CD14-positive monocyte (primary cell): Measurements from ENCODE around the gene KCTD21. TPM values are rescaled to one million over a fixed set of nuclear protein-coding genes. Genes with fewer than 3 reads are reported as not detected.

Source experiments
- DNase-seq, 3 donors: peaks; one replicate each; pipeline ENCODE4 v3.0.0-alpha.2; 2011 to 2022
- H2AFZ ChIP-seq: 2 replicates; pipeline ENCODE4 v1.6.0; 2012; ENCODE audit warnings: mild to moderate bottlenecking, low read depth, low read length, inconsistent platforms; ENCODE audit not compliant: insufficient read depth, poor library complexity, severe bottlenecking
- H3K27ac ChIP-seq, 2 donors: 1 replicate in 1 of 2; 2 replicates in 1 of 2; pipeline ENCODE4 v1.5.1; 2012 to 2013; ENCODE audit warnings: low read length in 2 of 2, control low read depth in 1 of 2, inconsistent platforms in 1 of 2, low read depth in 1 of 2, mild to moderate bottlenecking in 1 of 2
- H3K27me3 ChIP-seq, 2 donors: one replicate each; pipeline versions ENCODE4 v1.6.0 to v1.6.1; 2011 to 2013; ENCODE audit warnings: low read length in 2 of 2; ENCODE audit not compliant: control insufficient read depth in 2 of 2, insufficient read depth in 2 of 2
- H3K36me3 ChIP-seq, 2 donors: replicated peaks in 1 of 2; 1 replicate in 1 of 2; 2 replicates in 1 of 2; pipeline versions ENCODE4 v1.5.1 to v1.6.1; 2012 to 2013; ENCODE audit warnings: low read length in 2 of 2, control low read depth in 1 of 2, inconsistent platforms in 1 of 2, mild to moderate bottlenecking in 1 of 2; ENCODE audit not compliant: insufficient read depth in 2 of 2, control insufficient read depth in 1 of 2
- H3K4me1 ChIP-seq, 2 donors: 1 replicate in 1 of 2; 2 replicates in 1 of 2; pipeline versions ENCODE4 v1.5.1 to v1.6.1; 2012 to 2013; ENCODE audit warnings: low read length in 2 of 2, control low read depth in 1 of 2, inconsistent platforms in 1 of 2, mild to moderate bottlenecking in 1 of 2, moderate library complexity in 1 of 2; ENCODE audit not compliant: insufficient read depth in 2 of 2, control insufficient read depth in 1 of 2
- H3K4me2 ChIP-seq: replicated peaks from 2 replicates; pipeline ENCODE3; 2012; ENCODE audit warnings: low read length, moderate library complexity, mild to moderate bottlenecking; ENCODE audit not compliant: poor library complexity, severe bottlenecking; ENCODE audit errors: extremely low read depth
- H3K4me3 ChIP-seq, 3 experiments: fragments of 200-600 bp in 1 of 3; sonication (generic) in 1 of 3; replicated peaks in 1 of 3; 1 replicate in 2 of 3; 2 replicates in 1 of 3; pipeline ENCODE4 v1.5.1; 2011 to 2013; ENCODE audit warnings: low read length in 3 of 3, mild to moderate bottlenecking in 3 of 3, control low read depth in 2 of 3, low read depth in 2 of 3, inconsistent platforms in 1 of 3, moderate library complexity in 1 of 3
- H3K79me2 ChIP-seq: 2 replicates; pipeline ENCODE4 v1.6.0; 2012; ENCODE audit warnings: mild to moderate bottlenecking, control low read depth, inconsistent platforms, low read length, moderate library complexity; ENCODE audit not compliant: insufficient read depth
- H3K9ac ChIP-seq: 2 replicates; pipeline ENCODE4 v1.6.0; 2017; ENCODE audit warnings: low read length, mild to moderate bottlenecking; ENCODE audit not compliant: insufficient read depth, poor library complexity, severe bottlenecking
- H3K9me3 ChIP-seq, 2 donors: replicated peaks in 1 of 2; 1 replicate in 1 of 2; 2 replicates in 1 of 2; pipeline versions ENCODE4 v1.5.1 to v1.6.1; 2012 to 2013; ENCODE audit warnings: low read length in 2 of 2, control low read depth in 1 of 2; ENCODE audit not compliant: control insufficient read depth in 1 of 2, insufficient read depth in 1 of 2
- H4K20me1 ChIP-seq: 2 replicates; pipeline ENCODE4 v1.6.0; 2012; ENCODE audit warnings: mild to moderate bottlenecking, low read length, control low read depth, moderate library complexity; ENCODE audit not compliant: insufficient read depth
- H3K27ac Mint-ChIP-seq, 7 donors: one replicate each; pipeline ENCODE4 v1.8.0; 2020; ENCODE audit warnings: mild to moderate bottlenecking in 7 of 7, mixed read lengths in 7 of 7, moderate library complexity in 6 of 7, inconsistent platforms in 2 of 7
- H3K27me3 Mint-ChIP-seq, 3 donors: one replicate each; pipeline ENCODE4 v1.8.0; 2021 to 2022; ENCODE audit warnings: low read depth in 3 of 3, mild to moderate bottlenecking in 3 of 3, mixed read lengths in 3 of 3, moderate library complexity in 3 of 3, inconsistent platforms in 1 of 3
- H3K36me3 Mint-ChIP-seq, 2 donors: one replicate each; pipeline ENCODE4 v1.8.0; 2020; ENCODE audit warnings: mixed read lengths in 2 of 2, inconsistent platforms in 1 of 2, mild to moderate bottlenecking in 1 of 2
- H3K4me1 Mint-ChIP-seq: one replicate; pipeline ENCODE4 v1.8.0; 2020; ENCODE audit warnings: mild to moderate bottlenecking, mixed read lengths
- H3K4me3 Mint-ChIP-seq, 2 donors: one replicate each; pipeline ENCODE4 v1.8.0; 2020; ENCODE audit warnings: mild to moderate bottlenecking in 2 of 2, mixed read lengths in 2 of 2, moderate library complexity in 1 of 2
- H3K9me3 Mint-ChIP-seq, 7 donors: one replicate each; pipeline ENCODE4 v1.8.0; 2020 to 2022; ENCODE audit warnings: mixed read lengths in 7 of 7, mild to moderate bottlenecking in 6 of 7, moderate library complexity in 6 of 7, inconsistent platforms in 2 of 7
- WGBS: methylation state at CpG from one replicate; pipeline ENCODE4 v1.1.5; 2013; ENCODE audit warnings: missing lambda C conversion rate; ENCODE audit not compliant: insufficient coverage; 5-methylcytosine and 5-hydroxymethylcytosine counted together
- intact Hi-C, 2 donors: fragments of 100-400 bp; cut with micrococcal nuclease; formaldehyde crosslinking; loops; one replicate each; pipeline versions ENCODE4 v1.15.0 to v1.15.1; 2023
- polyA plus RNA-seq, 3 donors: library from polyadenylated mRNA; depleted of rRNA in 1 of 3; unstranded in 2 of 3; stranded (reverse) in 1 of 3; fragments of 300-500 nt in 2 of 3; fragments of >200 nt in 1 of 3; fragmentation: Illumina TruSeq in 2 of 3; gene quantifications; 1 replicate in 2 of 3; 2 replicates in 1 of 3; pipeline ENCODE4 v1.2.3, GENCODE V29; 2012 to 2021
- TF ChIP-seq, protein P1 (sequence below): fragments of 200-600 bp; IDR thresholded peaks from one replicate; pipeline ENCODE4 v1.8.0; 2022; ENCODE audit warnings: antibody characterized with exemption, mild to moderate bottlenecking

KCTD21 gene
- polyA plus RNA-seq, 3 donors = 3.2 to 9.2 (median 5.2) TPM

DNA sequence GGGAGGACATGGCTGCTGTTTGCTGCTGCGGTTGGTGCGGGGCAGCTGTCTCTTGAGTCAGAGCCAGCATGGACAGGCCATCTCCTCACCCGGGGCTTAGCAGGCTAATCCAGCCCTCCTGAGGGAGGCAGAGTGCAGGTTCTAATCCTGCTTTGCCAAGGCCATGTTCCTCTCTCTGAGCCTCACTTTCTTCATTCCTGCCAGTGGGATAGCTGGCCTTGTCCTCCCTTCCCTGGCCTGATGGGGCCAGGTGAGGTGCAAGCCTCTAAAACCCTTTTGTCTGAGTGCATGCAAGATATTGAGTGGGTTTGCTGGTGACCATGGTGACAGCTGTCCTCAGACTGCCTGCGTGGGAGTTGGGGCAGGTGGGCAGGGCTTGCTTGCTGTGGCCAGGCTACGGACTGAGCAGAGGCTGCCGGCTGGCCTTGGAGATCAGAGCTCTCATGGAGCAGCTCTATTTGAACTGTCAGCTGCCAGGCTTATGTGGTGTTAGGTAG, 3.8 kb upstream of the KCTD21 start:
- no peak overlapping the region for H3K9ac ChIP-seq
- no peaks in the 10 kb centered on the region for H3K36me3 ChIP-seq
- H3K9me3 Mint-ChIP-seq = peaks cover 0 to 6% (median 3%) of the 10 kb centered on the region in 7 donors
- peak overlapping the region in 1 of 2 donors; percentile 74 for H3K27ac ChIP-seq
- peaks cover 7% of the 10 kb centered on the region for H4K20me1 ChIP-seq
- no peak overlapping the region for H3K4me3 Mint-ChIP-seq
- H3K27ac Mint-ChIP-seq = peak overlapping the region in 2 of 7 donors; percentile 10 to 82
- DNase-seq = no peak
- H3K4me2 ChIP-seq = no peak overlapping the region
- H3K27me3 Mint-ChIP-seq = peaks cover 1 to 5% (median 3%) of the 10 kb centered on the region in 3 donors
- H2AFZ ChIP-seq = no peak overlapping the region
- H3K4me1 Mint-ChIP-seq = peaks cover 53% of the 10 kb centered on the region
- H3K9me3 ChIP-seq = no peaks in the 10 kb centered on the region
- TF ChIP-seq, protein P1, sequence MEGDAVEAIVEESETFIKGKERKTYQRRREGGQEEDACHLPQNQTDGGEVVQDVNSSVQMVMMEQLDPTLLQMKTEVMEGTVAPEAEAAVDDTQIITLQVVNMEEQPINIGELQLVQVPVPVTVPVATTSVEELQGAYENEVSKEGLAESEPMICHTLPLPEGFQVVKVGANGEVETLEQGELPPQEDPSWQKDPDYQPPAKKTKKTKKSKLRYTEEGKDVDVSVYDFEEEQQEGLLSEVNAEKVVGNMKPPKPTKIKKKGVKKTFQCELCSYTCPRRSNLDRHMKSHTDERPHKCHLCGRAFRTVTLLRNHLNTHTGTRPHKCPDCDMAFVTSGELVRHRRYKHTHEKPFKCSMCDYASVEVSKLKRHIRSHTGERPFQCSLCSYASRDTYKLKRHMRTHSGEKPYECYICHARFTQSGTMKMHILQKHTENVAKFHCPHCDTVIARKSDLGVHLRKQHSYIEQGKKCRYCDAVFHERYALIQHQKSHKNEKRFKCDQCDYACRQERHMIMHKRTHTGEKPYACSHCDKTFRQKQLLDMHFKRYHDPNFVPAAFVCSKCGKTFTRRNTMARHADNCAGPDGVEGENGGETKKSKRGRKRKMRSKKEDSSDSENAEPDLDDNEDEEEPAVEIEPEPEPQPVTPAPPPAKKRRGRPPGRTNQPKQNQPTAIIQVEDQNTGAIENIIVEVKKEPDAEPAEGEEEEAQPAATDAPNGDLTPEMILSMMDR = no peak
- intact Hi-C loops = loop anchor here in 1 of 2 donors (5.0 kb wide), 1 partner anchor 55 kb away; the partner anchor contains the start of gene ALG8
- H3K4me3 ChIP-seq = no peak overlapping the region
- 91% methylated on average over 6 of the region's 6 CpGs for WGBS
- H3K79me2 ChIP-seq = peaks cover 23% of the 10 kb centered on the region
- peaks cover 37 to 51% of the 10 kb centered on the region in 2 donors for H3K4me1 ChIP-seq
- peaks cover 0 to 4% of the 10 kb centered on the region in 2 donors for H3K27me3 ChIP-seq
- H3K36me3 Mint-ChIP-seq = peaks cover 29 to 31% of the 10 kb centered on the region in 2 donors

- no peak overlapping the region for H3K4me3 ChIP-seq
- H3K27ac ChIP-seq = no peak overlapping the region
- peaks cover 33% of the 10 kb centered on the region for H3K79me2 ChIP-seq
- DNase-seq = no peak
- no peak overlapping the region for H3K4me3 Mint-ChIP-seq
- H3K36me3 ChIP-seq = peaks cover 0 to 3% of the 10 kb centered on the region in 2 donors
- peak overlapping the region in 1 of 7 donors; percentile 26 for H3K27ac Mint-ChIP-seq
- no peak overlapping the region for H3K4me2 ChIP-seq
- 100% methylated on average over 6 of the region's 14 CpGs for WGBS
- no peak overlapping the region for H2AFZ ChIP-seq
- TF ChIP-seq, protein P1 = no peak
- H3K4me1 Mint-ChIP-seq = peaks cover 56% of the 10 kb centered on the region
- H3K36me3 Mint-ChIP-seq = peaks cover 31 to 34% of the 10 kb centered on the region in 2 donors
- no peaks in the 10 kb centered on the region for H3K9me3 ChIP-seq
- H3K9ac ChIP-seq = no peak overlapping the region
- peaks cover 0 to 5% (median 2%) of the 10 kb centered on the region in 7 donors for H3K9me3 Mint-ChIP-seq
- H3K27me3 Mint-ChIP-seq = peaks cover 2 to 4% (median 3%) of the 10 kb centered on the region in 3 donors
- peaks cover 0 to 3% of the 10 kb centered on the region in 2 donors for H3K27me3 ChIP-seq
- intact Hi-C loops = loop anchor here in 1 of 2 donors (5.0 kb wide), 1 partner anchor 54 kb away; the partner anchor contains the start of gene ALG8
- peaks cover 42 to 54% of the 10 kb centered on the region in 2 donors for H3K4me1 ChIP-seq
- peaks cover 8% of the 10 kb centered on the region for H4K20me1 ChIP-seq
Measured at GRCh38 chr11:78190871-78191538, 2.6 kb upstream of the KCTD21 start.
